HG02938 (cell line): Measurements from ENCODE around the gene CREB3L2.
"Not testable (repeated sequence)": the region's sequence is repeated elsewhere in the genome, so short reads cannot be mapped to it uniquely, and the experiment has no call there.

Source experiments
- ATAC-seq: cut with Tn5 transposase; IDR thresholded peaks from one replicate; pipeline ENCODE4 v1.9.1; 2021; ENCODE audit warnings: mild to moderate bottlenecking, moderate library complexity; ENCODE audit not compliant: unreplicated experiment

CREB3L2 gene

GRCh38 chr7:138001529-138002095, at the start of gene CREB3L2:
TSS of gene CREB3L2 (minus strand) at chr7:138002086. CDS start at chr7:138001705, 381 bp downstream.
- ATAC-seq = peak; percentile 34

- no peak for ATAC-seq
Measured at GRCh38 chr7:138049505-138050116, 47.7 kb upstream of the CREB3L2 start.

GRCh38 chr7:138047907-138048306, 46.0 kb upstream of the CREB3L2 start:
- ATAC-seq = no peak

- no peak for ATAC-seq
Measured at GRCh38 chr7:138044897-138045296, 43.0 kb upstream of the CREB3L2 start.

- not testable (repeated sequence) for ATAC-seq
Measured at GRCh38 chr7:138040063-138040462, 38.2 kb upstream of the CREB3L2 start.

- ATAC-seq = no peak
Measured at GRCh38 chr7:138036135-138036534, 34.2 kb upstream of the CREB3L2 start.

- no peak for ATAC-seq
Measured at GRCh38 chr7:138033241-138033640, 31.4 kb upstream of the CREB3L2 start.

GRCh38 chr7:138032770-138033169, 30.9 kb upstream of the CREB3L2 start:
- ATAC-seq = no peak

GRCh38 chr7:138032186-138032585, 30.3 kb upstream of the CREB3L2 start:
- ATAC-seq = peak; percentile 84

- no peak for ATAC-seq
Measured at GRCh38 chr7:138030679-138031351, 28.9 kb upstream of the CREB3L2 start.

GRCh38 chr7:138029941-138030340, 28.1 kb upstream of the CREB3L2 start:
- ATAC-seq = no peak

- no peak for ATAC-seq
Measured at GRCh38 chr7:138029126-138029525, 27.2 kb upstream of the CREB3L2 start.

GRCh38 chr7:138027100-138027499, 25.2 kb upstream of the CREB3L2 start:
- ATAC-seq = no peak

- ATAC-seq = peak; percentile 37
Measured at GRCh38 chr7:138025215-138026186, 23.6 kb upstream of the CREB3L2 start.

- ATAC-seq = no peak
Measured at GRCh38 chr7:138024765-138025164, 22.9 kb upstream of the CREB3L2 start.

- no peak for ATAC-seq
Measured at GRCh38 chr7:138024343-138024691, 22.4 kb upstream of the CREB3L2 start.

GRCh38 chr7:138023618-138024342, 21.9 kb upstream of the CREB3L2 start:
- ATAC-seq = peak; percentile 91

- ATAC-seq = no peak
Measured at GRCh38 chr7:138021889-138022288, 20.0 kb upstream of the CREB3L2 start.

- ATAC-seq = no peak
Measured at GRCh38 chr7:138017992-138018391, 16.1 kb upstream of the CREB3L2 start.

GRCh38 chr7:138015096-138015495, 13.2 kb upstream of the CREB3L2 start:
- ATAC-seq = no peak

- no peak for ATAC-seq
Measured at GRCh38 chr7:138014686-138015085, 12.8 kb upstream of the CREB3L2 start.
